Right atrium auricular region (tissue), 2 donors: ENCODE results near the gene SORCS1. TPM values are rescaled to one million over a fixed set of nuclear protein-coding genes. Genes with fewer than 3 reads are reported as not detected.
"Not testable (repeated sequence)": the region's sequence is repeated elsewhere in the genome, so short reads cannot be mapped to it uniquely, and the experiment has no call there.

ENCODE experiments used
- DNase-seq: peaks from one replicate; pipeline ENCODE4 v3.0.0-alpha.2; 2019; ENCODE audit warnings: low spot score
- H3K27ac ChIP-seq, 2 donors: fragments of 200-600 bp; sonication (generic); 1 replicate in 1 of 2; 2 replicates in 1 of 2; pipeline ENCODE4 v1.5.1; 2016 to 2019
- H3K27me3 ChIP-seq, 2 donors: fragments of 200-600 bp; sonication (generic); one replicate each; pipeline versions ENCODE4 v1.5.1 to v1.6.0; 2017 to 2019
- H3K36me3 ChIP-seq: fragments of 200-600 bp; sonication (generic); one replicate; pipeline ENCODE4 v1.5.1; 2016
- H3K4me1 ChIP-seq, 2 donors: fragments of 200-600 bp; sonication (generic); one replicate each; pipeline versions ENCODE4 v1.5.1 to v1.6.0; 2017 to 2019
- H3K4me3 ChIP-seq, 2 donors: fragments of 200-600 bp; sonication (generic); 1 replicate in 1 of 2; 2 replicates in 1 of 2; pipeline ENCODE4 v1.5.1; 2017 to 2019; ENCODE audit warnings: mild to moderate bottlenecking in 1 of 2, moderate library complexity in 1 of 2
- H3K9me3 ChIP-seq, 2 donors: fragments of 200-600 bp; sonication (generic); one replicate each; pipeline ENCODE4 v1.5.1; 2019
- CTCF ChIP-seq, 2 donors: fragments of 200-600 bp; sonication (generic); IDR thresholded peaks; one replicate each; pipeline ENCODE4 v1.5.1; 2019; ENCODE audit warnings: antibody characterized with exemption in 2 of 2
- total RNA-seq, 2 donors: library from RNA; depleted of rRNA; stranded (reverse); fragments of >200 nt; gene quantifications; one replicate each; pipeline ENCODE4 v1.1.0, GENCODE V29; 2016

SORCS1 gene
- total RNA-seq, 2 donors from 2014 or later: 1.6 to 4.2 TPM

- Histone ChIP-seq H3K27me3 (no peaks in the 10 kb centered on the region), H3K27ac (no peak overlapping the region), H3K36me3 (no peaks in the 10 kb centered on the region), H3K9me3 (no peaks in the 10 kb centered on the region), H3K4me1 (no peaks in the 10 kb centered on the region), H3K4me3 (no peak overlapping the region)
- TF ChIP-seq CTCF (IDR thresholded peaks at IDR 0.05): no peak
- no peak for DNase-seq
These were observed 136.3 kb downstream of the SORCS1 start for GRCh38 chr10:107028236-107028635.

- DNase-seq: no peak
- no peak for TF ChIP-seq CTCF (IDR thresholded peaks at IDR 0.05)
- H3K27ac ChIP-seq: no peak overlapping the region
These were observed 138.8 kb downstream of the SORCS1 start for GRCh38 chr10:107025676-107026075.

GRCh38 chr10:107024033-107024432, 140.5 kb downstream of the SORCS1 start:
- not testable (repeated sequence) for H3K27ac ChIP-seq

More at GRCh38 chr10:107025676-107026075, 138.8 kb downstream of the SORCS1 start:
- H3K4me1 ChIP-seq: no peaks in the 10 kb centered on the region
- H3K9me3 ChIP-seq: no peaks in the 10 kb centered on the region
- H3K4me3 ChIP-seq: no peak overlapping the region
- no peaks in the 10 kb centered on the region for H3K27me3 ChIP-seq
- no peaks in the 10 kb centered on the region for H3K36me3 ChIP-seq

GRCh38 chr10:107022600-107023354, 141.7 kb downstream of the SORCS1 start:
- no peaks in the 10 kb centered on the region for H3K36me3 ChIP-seq
- DNase-seq: no peak
- H3K9me3 ChIP-seq: no peaks in the 10 kb centered on the region
- H3K4me3 ChIP-seq: no peak overlapping the region
- H3K27me3 ChIP-seq: no peaks in the 10 kb centered on the region
- H3K4me1 ChIP-seq: no peaks in the 10 kb centered on the region
- no peak overlapping the region for H3K27ac ChIP-seq
- TF ChIP-seq CTCF (IDR thresholded peaks at IDR 0.05): no peak

More at GRCh38 chr10:107024033-107024432, 140.5 kb downstream of the SORCS1 start:
- DNase-seq, H3K9me3 ChIP-seq, H3K4me1 ChIP-seq, H3K36me3 ChIP-seq, H3K27me3 ChIP-seq, H3K4me3 ChIP-seq: not testable (repeated sequence)

- peaks cover 0 to 11% of the 10 kb centered on the region in 2 donors for H3K9me3 ChIP-seq
- no peak overlapping the region for H3K27ac ChIP-seq
- H3K4me1 ChIP-seq: no peaks in the 10 kb centered on the region
- no peak overlapping the region for H3K4me3 ChIP-seq
- no peaks in the 10 kb centered on the region for H3K27me3 ChIP-seq
- TF ChIP-seq CTCF (IDR thresholded peaks at IDR 0.05): no peak
- no peak for DNase-seq
- H3K36me3 ChIP-seq: no peaks in the 10 kb centered on the region
These were observed 145.4 kb downstream of the SORCS1 start for GRCh38 chr10:107019154-107019553.

- peaks cover 0 to 11% of the 10 kb centered on the region in 2 donors for H3K9me3 ChIP-seq
These were observed 151.1 kb downstream of the SORCS1 start for GRCh38 chr10:107013258-107014006.

More at GRCh38 chr10:107013258-107014006, 151.1 kb downstream of the SORCS1 start:
- Histone ChIP-seq H3K4me3 (no peak overlapping the region), H3K27me3 (no peaks in the 10 kb centered on the region), H3K27ac (no peak overlapping the region), H3K4me1 (no peaks in the 10 kb centered on the region), H3K36me3 (no peaks in the 10 kb centered on the region)
- no peak for TF ChIP-seq CTCF (IDR thresholded peaks at IDR 0.05)
- DNase-seq: no peak
